DMS153 (cell line): ENCODE data around the gene MASP2.
"Not testable (repeated sequence)": the region's sequence is repeated elsewhere in the genome, so short reads cannot be mapped to it uniquely, and the experiment has no call there.

Source experiments
- DNase-seq: peaks from one replicate; lab custom pipeline; 2025; lab: John Stamatoyannopoulos, UW

Gene MASP2

DNA sequence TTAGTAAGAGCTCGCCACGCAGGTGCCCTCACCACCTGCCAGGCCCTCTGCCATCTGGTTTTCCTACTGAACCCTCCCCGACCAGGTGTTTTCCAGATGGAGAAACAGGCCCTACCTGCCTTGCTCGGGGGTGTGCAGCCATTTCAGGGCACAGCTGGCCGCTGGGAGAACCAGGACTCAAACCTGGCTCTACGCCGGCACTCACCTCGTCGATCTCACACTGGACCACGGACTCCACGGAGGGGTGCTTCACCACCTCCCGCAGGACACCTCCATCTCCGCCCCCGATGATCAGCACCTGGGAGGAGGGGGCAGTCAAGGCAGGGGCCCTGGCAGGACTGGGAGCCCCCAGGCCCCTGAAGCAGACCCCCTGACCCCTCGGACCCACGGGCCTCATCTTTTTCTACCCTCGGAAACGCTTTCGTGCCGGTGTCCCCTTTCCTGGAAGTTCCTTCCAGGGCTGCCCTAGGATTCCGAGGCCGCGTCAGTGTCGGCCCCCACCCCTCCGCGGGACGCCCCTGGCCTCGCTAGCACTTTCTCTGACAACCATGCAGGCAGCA lies 11.6 kb upstream of the MASP2 start:
- DNase-seq, result no peak

DNA sequence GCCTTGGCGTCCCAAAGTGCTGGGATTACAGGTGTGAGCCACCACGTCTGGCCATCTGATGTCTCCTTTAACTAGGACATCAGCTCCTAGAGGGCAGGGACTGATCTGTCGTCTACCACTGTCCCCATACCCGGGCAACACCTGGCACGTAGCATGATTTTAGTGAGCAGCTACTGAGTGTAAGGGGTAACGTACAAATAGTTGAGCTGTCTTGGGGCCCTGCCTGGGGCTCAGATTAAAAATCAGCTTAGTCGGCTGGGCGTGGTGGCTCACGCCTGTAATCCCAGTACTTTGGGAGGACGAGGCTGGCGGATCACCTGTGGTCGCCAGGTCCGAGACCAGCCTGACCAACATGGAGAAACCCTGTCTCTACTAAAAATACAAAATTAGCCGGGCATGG lies 11.0 kb upstream of the MASP2 start:
- DNase-seq, result no peak

- DNase-seq, result no peak
Measured at GRCh38 chr1:11057477-11057876, 10.4 kb upstream of the MASP2 start.

DNA sequence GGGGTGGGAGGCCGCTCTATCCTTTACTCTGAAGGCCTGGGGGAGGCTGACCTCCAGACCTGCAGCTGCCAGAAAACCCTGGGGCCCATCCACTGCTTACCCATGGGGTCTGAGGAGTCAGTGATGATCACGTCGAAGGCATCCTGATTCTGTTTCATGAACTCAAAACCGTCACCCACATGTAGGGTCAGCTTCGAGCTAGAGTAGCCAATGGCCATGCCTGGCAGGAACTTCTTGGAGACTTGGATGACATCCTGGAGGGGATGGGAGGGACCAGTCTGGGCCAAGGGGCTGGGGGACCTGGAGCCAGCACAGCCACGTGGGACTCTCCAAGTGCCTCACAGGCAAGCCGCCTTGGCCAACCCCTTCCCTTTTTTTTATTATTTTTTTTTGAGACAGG lies 9.5 kb upstream of the MASP2 start:
- DNase-seq, result no peak

DNA sequence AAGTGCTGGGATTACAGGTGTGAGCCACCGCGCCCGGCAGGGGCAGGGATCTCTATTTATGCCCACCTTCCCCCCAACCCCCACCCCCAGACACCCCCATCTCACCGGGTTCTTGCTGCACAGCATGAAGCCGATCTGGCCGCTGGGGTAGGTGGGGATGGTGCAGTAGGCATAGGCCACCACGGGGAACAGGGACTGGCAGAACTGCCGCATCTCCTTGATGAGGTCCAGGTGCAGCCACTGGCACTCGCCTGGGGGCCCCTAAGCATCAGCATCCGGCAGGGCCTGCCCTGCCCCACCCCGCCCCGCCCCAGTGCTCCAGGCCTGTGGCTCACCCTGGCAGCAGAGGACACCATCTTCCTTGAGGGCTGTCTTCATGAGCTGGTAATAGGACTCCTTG lies 8.6 kb upstream of the MASP2 start:
- no peak for DNase-seq

GRCh38 chr1:11054666-11055065 lies 7.6 kb upstream of the MASP2 start:
- no peak for DNase-seq

- DNase-seq, result no peak
Measured at GRCh38 chr1:11054181-11054580, 7.1 kb upstream of the MASP2 start.

GRCh38 chr1:11053758-11054137 lies 6.7 kb upstream of the MASP2 start:
- DNase-seq, result no peak

DNA sequence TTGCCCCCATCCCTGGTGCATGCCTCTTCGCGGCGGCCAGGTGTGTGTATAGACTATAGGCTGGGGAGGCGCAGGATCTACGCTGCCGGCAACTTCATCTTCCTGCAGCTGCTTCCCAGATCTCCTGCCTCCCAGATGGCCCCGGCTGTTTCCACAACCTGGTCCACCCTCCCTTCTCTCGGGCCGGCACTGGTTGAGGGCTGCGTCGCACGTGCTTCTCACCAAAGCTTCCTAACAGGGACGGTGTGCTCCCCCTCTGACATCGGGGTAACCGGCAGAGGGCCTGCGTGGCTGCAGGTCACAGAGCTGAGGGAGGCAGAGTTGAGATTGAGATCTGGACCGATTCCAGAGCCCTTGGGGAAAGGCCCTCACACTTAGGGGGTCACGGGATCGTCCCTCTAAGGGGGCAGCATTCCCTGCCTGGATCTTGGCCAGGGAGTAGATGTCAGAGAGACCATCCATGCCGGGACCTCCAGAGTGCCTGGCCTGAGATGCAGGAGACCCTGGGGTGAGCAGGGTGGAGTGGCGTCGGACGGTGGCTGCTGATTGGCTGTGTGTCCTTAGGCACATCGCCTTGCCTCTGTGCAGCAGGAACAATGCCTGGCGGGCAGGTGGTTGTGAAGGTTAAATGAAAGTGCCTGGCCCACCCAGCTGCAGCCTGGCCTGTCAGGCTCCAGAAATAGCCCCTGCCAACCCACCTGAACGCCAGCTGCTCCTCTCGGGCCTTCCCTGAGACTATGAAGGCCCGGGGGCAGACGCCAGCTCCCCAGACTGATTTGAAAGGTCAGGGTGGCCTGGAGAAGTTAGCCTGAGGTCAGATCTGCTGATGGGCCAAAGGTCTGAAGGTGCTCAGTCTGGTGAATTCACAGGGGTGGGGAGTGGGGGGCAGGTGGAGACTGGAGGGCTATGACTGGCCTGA lies 6.1 kb upstream of the MASP2 start:
- DNase-seq, result peak; percentile 66

DNA sequence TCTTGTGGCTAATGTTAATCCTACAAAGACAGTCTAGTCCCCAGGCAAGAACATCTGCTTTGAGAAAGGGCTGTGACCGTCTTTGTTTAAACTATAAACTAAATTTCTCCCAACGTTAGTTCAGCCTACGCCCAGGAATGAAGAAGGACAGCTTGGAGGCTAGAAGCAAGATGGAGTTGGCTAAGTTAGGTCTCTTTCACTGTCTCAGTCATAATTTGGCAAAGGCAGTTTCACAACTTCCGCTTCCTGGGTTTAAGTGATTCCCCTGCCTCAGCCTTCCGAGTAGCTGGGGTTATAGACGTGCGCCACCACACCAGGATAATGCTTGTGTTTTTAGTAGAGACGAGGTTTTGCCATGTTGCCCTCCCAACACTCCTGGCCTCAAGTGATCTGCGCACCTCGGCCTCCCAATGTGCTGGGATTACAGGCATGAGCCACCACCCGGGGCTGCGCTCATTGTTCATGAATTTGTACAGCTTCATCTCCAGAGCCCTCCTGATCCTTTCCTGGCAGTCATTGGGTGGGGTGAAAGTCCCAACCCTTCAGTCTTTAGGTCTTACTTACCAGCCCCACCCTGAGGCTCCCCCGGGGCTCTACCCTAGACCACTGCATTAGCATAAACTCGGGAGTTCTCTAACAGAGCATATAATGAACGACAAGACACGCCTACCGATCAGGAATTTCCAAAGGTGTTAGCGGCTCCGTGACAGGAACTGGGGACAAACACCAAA lies 4.9 kb upstream of the MASP2 start:
- peak; percentile 52 for DNase-seq

DNA sequence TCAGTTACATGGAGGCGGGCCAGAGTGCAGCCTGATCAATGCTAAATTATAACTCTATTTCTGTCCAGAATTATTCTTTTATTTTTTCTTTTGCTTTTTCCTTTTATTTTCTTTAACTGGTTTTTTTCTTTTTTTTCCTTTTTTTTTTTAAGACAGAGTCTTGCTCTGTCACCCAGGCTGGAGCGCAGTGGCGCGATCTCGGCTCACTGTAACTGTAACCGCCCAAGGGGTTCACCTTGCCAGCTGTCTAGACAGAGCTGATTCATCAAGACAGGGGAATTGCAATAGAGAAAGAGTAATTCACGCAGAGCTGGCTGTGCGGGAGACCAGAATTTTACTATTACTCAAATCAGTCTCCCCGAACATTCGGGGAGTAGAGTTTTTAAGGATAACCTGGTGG lies 4.1 kb upstream of the MASP2 start:
- DNase-seq, result not testable (repeated sequence)

- no peak for DNase-seq
Measured at GRCh38 chr1:11046270-11046566, 821 bp downstream of the MASP2 start.

DNA sequence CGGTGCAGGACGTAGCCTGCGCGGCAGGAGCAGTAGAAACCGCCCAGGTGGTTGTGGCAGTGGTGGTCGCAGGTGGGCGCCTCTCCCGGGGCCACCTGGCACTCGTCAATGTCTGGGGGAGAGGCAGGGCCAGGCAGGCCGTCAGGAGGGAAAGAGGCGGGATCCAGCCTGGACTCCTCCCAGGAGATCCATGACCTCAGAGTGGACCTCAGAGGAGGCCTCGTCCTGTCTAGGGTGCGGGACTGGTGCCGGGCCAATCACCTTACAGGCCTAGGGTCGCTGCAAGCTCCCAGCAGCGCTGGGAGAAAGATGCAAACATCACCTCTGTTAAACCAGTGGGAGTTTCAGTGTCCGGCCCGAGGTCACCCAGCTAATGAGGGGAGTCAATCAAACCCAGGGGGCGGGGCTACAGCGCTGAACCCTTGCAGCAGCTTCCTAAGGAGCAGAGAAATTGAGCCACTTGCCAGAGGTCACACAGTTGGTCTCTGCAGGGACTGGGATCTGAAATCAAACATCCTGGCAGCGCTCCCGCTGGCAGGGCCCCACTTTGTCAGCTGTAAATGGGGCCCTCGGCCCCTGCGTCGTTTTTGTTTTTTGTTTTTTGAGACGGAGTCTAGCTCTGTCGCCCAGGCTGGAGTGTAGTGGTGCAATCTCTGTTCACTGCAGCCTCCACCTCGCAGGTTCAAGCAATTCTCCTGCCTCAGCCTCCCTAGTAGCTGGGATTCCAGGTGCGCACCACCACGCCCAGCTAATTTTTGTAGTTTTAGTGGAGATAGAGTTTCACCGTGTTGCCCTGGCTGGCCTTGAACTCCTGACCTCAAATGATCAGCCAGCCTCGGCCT lies 1.4 kb downstream of the MASP2 start:
- DNase-seq, result no peak

DNA sequence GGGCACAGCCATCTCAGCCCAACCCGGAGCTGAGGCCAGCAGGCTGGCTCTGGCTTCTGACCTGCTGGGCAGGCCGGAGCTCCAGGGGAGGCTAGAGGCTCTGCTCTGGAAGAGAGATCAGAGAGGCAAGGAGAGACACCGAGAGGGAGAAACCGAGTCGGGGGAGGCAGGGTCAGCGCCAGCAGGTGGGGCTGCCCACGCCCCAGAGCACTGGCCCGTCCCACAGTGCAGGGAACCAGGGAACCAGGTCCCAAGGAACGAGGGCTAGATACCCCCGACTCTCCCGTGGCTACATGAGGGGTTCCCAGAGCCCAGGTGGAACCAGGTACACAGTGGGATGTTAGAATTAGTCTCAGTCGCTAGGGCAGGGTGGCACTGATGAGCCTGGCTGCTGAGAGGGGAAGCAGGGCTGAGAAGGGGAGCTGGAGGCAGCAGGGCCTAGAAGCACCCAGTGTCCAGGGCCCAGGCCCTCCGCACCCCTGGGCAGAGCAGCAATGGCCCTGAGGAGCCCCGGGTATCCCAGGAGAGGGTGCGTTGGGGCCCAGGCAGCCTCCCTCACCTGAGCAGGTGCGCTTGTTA lies 2.1 kb downstream of the MASP2 start:
- no peak for DNase-seq

DNA sequence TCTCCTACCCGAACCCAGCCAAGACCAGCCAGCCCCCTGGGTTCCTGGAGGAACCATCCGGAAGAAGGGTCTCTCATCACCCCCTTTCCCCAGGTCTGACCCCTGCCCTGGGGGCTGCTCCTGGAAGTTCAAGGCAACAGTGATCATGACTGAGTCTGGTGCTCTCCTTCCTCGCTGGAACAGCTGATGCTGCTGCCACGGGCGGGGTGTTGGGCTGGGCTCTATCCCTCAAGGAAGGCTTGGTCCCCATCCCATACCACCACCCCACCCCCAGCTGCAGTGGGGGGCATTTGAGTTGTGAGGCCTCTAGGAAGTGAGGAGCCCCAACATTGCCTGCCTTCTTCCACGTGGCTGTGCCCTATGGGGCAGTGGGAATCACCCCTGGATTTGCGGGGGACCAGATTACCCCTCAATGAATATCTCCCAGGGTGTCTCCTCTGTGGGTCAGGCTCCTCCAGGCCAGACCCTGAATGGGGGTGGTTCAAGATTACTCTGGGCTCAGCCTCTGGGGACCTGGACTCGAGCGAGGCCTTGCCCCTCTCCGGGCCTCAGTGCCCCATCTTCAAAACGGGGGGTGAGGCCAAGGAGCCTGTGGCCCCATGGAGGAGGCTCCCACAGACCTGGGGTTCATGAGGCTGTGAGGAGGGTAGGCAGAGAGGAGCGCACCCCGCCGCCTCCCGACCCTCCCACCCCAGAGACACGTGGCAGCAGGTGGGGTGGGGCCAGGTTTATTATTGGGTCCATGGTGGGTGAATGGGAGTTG lies 2.8 kb downstream of the MASP2 start:
- no peak for DNase-seq

GRCh38 chr1:11042995-11043874 lies 3.8 kb downstream of the MASP2 start:
- no peak for DNase-seq

DNA sequence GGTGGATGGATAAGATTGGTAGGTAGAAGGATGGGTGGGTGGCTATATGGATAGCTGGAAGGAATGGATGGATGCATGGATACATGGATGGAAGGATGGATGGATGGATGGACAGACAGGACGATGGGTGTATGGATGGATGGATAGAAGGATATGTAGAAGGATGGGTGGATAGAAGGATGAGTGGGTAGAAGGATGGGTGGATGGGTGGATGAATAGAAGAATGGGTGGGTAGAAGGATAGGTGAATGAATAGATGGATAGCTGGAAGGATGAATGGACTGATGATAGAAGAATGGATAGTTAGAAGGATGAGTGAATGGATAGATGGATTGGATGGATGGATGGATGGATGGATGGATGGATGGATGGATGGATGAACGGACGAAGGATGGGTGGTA lies 5.0 kb downstream of the MASP2 start:
- no peak for DNase-seq

DNA sequence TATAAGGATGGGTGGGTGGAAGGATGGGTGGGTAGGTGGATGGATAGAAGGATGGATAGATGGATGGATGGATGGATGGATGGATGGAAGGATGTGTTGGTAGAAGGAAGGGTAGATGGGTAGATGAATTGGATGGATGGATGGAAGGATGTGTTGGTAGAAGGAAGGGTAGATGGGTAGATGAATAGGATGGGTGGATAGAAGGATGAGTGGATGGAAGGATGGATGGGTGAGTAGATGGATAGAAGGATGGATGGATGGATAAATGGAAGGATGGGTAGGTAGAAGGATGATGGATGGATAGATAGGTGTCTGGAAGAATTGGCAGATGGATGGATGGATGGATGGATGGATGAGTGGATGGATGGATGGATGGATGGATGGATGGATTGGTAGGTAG lies 6.0 kb downstream of the MASP2 start:
- no peak for DNase-seq

DNA sequence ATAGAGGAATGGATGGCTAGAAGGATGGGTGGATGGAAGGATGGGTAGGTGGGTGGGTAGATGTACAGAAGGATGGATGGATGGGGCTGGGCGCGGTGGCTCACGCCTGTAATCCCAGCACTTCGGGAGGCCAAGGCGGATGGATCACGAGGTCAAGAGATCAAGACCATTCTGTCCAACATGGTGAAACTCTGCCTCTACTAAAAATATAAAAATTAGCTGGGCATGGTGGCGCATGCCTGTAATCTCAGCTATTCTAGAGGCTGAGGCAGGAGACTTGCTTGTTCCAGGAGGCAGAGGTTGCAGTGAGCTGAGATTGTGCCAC lies 7.0 kb downstream of the MASP2 start:
- DNase-seq, result not testable (repeated sequence)

DNA sequence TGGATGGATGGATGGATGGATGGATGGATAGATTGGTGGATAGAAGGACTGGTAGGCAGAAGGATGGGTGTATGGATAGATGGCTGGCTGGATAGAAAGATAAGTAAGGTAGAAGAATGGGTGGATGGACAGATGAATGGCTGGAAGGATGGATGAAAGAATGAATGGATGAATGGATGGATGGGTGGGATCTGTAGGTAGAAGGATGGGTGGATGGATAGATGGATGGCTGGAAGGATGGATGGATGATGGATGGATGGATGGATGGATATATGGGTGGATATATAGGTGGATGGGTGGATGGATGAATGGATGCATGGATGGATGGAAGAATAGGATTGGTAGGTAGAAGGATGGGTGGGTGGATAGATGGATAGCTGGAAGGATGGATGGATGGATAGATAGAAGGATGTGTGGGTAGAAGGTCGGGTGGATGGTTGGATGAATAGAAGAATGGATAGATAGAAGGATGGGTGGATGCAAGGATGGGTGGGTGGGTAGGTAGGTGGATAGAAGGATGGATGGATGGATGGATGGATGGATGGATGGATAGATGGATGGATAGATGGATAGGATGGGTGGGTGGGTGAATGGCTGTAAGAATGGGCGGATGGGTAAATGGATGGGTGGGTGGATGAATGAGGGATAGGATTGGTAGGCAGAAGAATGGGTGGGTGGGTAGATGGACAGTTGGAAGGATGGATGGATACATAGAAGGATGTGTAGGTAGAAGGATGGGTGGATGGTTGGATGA lies 7.5 kb downstream of the MASP2 start:
- no peak for DNase-seq
